Astrocyte of the hippocampus (primary cell): ENCODE data around the gene RAC3.

Experiments used
- DNase-seq: peaks from one replicate; pipeline ENCODE4 v3.0.0; 2011; ENCODE audit warnings: low read depth, low spot score

RAC3 gene

DNA sequence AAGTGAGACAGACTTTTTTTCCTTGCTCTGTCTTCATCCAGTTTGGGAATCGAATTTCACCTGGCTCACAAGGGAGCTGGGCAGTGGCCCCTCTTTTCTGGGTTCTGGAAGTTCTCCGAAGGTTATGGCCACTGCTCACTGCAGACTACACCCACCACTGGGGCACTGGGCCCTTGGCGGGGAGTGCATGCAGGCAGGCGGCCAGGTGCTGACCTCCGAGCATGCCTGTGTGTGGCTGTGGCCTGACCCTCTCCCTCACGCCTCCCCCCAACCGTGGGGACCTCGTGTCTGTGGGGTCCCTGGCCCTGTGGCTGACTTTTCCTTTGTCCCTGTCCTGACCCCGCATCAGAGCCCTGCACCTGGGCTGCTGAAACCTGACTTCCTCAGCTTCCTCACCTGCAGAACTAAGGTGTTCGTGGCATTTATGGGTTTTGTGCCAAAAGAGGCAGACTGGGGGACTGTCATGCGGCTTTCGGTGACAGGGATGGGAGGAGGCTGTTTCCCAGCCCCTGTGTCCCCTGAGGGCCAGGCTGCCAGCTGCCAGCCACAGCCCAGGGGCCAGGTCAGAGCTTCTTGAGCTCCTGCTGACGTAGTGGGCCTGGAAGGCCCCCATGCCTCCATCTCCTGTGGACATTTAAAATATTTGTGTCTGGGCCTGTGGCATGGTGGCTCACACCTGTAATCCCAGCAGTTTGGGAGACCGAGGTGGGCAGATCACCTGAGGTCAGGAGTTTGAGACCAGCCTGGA, 32.6 kb upstream of the RAC3 start:
- DNase-seq = no peak

- DNase-seq = no peak
These were observed 31.9 kb upstream of the RAC3 start for GRCh38 chr17:81999587-81999975.

- no peak for DNase-seq
These were observed 31.3 kb upstream of the RAC3 start for GRCh38 chr17:81999976-82000802.

DNA sequence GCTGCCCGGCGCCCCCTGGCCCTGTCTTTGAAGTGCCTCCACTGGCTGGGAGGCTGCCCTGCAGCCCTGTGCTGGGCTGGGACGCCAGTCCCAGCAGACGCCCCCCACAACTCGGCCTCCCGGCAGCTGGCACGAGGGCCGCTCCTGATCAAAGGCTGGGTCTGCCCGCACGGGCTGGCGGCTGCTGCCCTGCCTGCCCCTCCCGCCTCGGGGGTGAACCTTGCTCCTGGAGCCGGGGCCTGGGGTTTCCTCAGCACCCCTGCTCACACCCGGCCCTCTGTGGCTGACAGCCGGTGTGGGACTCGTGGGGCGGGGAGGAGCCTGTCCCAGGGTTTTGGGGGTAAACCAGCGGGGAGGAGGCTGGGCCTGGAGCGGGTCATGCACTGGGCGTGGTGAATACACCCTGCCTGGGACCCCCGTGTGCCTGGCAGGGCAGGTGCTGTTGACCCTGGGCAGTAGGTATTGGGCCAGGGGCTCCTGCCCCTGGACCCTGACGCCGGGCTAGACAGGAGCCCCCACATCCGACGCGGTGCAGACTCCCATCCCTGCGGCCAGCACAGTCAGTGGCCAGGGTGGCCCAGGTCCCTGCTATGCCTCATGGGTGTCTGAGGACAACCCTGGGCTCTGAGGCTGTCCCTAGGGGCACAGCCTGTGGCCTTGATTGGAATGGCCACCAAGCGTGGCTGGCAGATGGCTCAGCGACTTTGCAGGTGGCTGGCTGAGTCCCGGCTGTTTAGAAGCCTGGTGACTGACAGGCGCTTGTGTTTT, 30.5 kb upstream of the RAC3 start:
- no peak for DNase-seq

DNA sequence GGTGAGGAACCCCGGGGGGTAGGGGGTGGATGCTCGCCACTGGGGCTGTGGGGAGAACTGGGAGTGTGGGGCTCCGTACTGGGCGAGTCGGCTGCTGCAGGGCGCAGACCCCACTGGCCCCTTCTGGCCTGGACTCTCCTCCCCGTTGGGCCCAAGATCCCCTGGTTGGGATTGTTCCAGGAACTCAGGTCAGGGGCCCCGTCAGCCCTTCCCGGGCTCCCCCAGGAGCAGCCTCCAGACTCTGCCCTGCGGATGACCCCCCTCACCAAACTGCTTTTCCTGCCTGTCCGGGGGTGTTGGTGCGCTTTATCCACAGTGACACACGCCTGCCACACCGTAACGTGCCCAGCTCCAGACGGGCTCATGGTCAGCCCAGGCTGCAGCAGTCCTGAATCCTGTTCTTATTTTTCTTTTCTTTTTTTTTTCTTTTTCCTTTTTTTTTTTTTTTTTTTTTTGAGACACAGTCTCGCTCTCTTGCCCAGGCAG, 29.9 kb upstream of the RAC3 start:
- DNase-seq = no peak

DNA sequence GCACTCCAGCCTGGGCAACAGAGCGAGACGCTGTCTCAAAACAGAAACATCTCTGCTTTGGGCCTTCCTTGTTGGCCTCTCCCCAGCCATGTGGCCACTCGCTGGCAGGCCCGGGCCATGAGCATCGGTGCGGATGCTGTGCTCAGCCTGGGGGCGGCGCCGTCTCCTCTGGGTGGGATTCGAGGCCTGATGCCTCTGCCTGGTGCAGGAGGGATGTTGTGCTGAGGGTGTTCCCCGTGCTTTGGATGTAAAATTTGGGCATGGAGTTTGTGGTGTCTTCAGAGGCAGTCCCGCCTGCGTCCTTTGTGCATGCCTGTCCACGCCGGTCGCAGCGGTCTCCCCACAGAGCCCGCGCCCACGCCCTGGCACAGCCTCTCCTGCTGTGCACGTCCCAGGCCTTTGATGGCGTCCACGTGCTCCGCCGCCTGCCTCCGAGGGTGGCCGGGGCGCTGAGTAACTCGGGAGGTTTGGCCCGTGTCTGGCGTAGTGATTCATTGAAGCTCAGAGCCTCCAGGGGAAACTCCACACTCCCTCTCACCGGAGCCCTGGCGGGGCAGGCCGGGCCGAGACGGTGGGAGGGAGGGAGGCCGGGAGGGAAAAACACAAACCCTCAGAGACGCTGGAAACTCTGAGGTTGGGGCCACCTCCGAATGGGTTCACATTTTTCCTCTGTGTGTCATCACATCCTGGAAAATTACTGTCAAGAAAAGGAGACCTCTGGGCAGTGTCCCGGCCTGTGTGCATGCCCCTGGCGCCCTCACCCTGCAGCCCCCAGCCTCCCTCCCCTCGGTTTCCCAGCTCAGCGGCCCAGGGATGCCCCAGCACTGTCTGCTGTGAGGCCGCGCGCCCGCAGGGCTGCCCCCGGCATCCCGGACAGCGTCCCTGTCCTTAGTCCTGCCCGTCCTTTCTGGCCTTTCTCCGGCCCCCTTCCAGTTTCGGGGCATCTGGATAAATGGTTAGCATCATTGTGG, 27.8 kb upstream of the RAC3 start:
- DNase-seq = peak; percentile 98

GRCh38 chr17:82004517-82005455, 26.7 kb upstream of the RAC3 start:
- DNase-seq = no peak

DNA sequence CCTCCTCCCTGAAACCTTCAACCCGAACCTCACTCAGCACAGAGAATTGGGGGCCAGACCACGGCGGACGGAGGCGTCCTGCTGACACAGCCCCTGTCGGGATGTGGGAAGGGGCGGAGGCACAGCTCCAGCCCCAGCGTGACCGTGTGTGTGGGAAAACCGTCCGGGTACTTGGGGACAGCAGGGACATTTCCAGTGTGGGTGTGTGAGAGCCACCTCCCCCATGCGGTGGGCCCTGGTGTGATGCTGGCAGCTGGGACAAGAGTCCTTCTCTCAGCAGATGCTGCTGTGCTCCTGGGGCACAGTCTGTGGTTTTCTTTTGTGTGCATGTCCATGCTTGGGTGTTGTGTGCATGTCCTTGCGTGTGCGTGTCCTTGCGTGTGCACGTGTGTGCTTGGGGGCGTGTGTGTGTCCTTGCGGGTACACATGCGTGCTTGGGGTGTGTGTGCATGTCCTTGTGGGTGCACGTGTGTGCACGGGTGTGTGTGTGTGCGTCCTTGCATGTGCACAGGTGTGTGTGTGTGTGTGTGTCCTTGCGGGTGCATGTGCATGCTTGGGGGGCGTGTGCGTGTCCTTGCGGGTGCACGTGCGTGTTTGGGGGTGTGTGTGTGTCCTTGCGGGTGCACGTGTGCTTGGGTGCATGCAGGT, 25.7 kb upstream of the RAC3 start:
- no peak for DNase-seq

GRCh38 chr17:82006468-82007227, 24.8 kb upstream of the RAC3 start:
- peak; percentile 87 for DNase-seq

DNA sequence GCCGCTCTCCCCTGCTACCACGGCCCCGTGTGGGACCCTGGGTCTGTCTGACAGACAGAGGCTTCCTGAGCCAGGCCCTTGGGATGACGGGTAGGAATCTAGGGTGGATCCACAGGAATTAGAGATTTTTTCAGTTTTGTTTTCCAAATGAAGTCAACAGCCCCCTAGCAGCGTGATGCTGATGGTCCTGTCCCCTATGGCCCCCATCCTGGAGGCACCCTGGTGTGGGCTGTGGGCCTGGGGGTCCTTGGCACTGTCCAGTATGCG, 24.3 kb upstream of the RAC3 start:
- no peak for DNase-seq

- peak; percentile 75 for DNase-seq
These were observed 23.8 kb upstream of the RAC3 start for GRCh38 chr17:82007495-82008257.

DNA sequence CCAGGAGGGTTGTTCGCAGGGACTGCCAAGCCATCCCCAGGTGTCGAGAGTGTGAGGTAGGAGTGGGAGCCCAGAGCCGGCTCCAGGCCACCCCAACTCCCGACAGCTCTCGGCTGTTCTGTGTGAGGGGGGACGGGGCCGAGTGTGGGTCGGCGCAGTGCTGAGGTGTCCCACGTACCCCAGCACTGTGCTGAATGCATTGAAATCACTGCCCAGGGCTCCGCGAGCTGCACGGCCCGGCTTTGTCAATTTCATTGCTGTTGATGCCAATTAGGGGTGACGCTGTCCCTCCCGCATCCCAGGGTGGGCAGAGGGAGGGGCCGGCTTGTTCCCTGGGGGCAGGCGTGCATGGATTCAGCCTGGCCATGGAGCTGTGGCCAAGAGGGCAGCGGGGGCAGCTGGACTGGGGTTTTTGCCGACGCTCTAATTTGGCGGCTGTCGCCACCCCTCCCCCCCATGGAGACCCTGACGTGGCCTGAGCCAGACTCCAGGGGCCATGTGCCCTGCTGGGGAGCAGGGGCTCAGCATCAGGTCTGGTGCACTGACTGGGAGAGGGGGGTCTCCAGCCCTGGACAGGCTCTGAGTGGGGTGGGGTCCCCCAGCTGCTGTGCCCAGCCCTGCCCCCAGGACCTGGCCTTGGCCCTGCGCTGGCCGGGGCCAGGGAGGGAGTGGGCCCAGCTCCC, 23.1 kb upstream of the RAC3 start:
- DNase-seq = no peak

DNA sequence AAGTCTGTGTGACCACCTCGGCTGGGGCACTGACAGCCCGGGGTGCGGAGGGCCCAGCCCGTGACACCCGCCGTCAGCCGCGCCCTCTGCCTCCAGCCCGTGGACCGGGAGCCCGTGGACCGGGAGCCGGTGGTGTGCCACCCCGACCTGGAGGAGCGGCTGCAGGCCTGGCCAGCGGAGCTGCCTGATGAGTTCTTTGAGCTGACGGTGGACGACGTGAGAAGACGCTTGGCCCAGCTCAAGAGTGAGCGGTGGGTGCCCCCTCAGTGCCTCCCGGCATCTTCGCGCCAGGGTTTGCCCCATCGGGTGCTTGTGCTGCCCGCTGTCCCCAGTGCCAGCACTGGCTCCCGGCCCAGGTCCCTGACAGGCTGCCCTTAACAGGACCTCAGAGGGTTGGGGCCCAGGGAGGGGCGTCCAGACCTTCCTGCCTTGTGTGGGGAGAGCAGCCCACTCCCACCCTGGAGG, 22.5 kb upstream of the RAC3 start:
- no peak for DNase-seq

- DNase-seq = no peak
These were observed 22.1 kb upstream of the RAC3 start for GRCh38 chr17:82009413-82009812.

GRCh38 chr17:82010575-82011525, 20.6 kb upstream of the RAC3 start:
- DNase-seq = no peak

DNA sequence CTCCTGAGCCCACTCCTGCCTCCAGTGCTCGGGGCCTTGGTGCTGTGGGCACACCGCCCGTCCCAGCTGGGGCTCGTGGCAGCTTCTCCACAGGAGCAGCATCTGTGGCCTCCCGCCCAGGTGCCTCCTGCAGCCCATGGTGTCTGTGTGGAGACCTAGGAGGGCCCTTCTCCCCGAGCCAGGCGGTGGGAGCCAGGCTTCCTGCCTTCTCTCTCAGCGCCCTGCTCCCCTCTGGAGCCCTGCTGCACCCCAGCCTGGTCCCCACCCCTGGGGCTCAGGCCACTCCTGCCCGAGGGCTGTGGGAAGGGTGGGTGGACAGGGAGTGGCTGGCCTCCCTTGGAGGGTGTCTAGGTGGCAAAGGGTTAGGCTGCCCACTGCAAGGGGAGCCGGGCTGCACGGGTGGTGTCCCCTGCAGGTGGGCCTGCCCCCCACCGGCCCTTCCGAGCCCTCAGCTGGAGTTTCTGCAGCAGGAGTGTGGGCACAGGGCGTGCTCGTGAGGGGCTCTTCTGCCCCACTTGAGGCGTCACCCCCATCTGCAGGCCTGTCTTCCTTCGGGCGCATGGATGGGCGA, 19.8 kb upstream of the RAC3 start:
- DNase-seq = no peak
